Panc1 (cell line): ENCODE measurements around the gene CLDN3. TPM values are rescaled to one million over a fixed set of nuclear protein-coding genes. Genes with fewer than 3 reads are reported as not detected.

Source experiments
- ATAC-seq: fragments of 200-7000 bp; cut with Tn5 transposase; 2 replicates; pipeline ENCODE4 v1.9.1; 2020; ENCODE audit warnings: mild to moderate bottlenecking, moderate library complexity
- BruUV-seq: library from RNA; stranded (reverse); fragments of 400-500 nt; replicated peaks from 2 replicates; lab custom pipeline; 2021; lab: Mats Ljungman, UMichigan
- CTCF ChIA-PET: fragments of 300-600 bp; sonication (Branson Sonifier 250); formaldehyde crosslinking; loops from one replicate; lab custom pipeline; 2022; ENCODE audit warnings: antibody characterized with exemption; lab: Charles Lee
- POLR2A ChIA-PET: fragments of 300-600 bp; sonication (Branson Sonifier 250); formaldehyde crosslinking; loops from one replicate; lab custom pipeline; 2022; ENCODE audit warnings: antibody characterized with exemption; lab: Charles Lee
- DNase-seq: peaks from one replicate; pipeline ENCODE4 v3.0.0-alpha.2; 2010; ENCODE audit warnings: low read depth, low spot score
- H3K27ac ChIP-seq: 2 replicates; pipeline ENCODE4 v1.5.1; 2011; ENCODE audit warnings: mild to moderate bottlenecking, low read length, inconsistent platforms
- H3K27me3 ChIP-seq: fragments of 200-500 bp; sonication (Bioruptor generic); 2 replicates; pipeline ENCODE4 v1.6.0; 2014; ENCODE audit warnings: low read length, inconsistent platforms; ENCODE audit not compliant: control insufficient read depth, insufficient read depth
- H3K36me3 ChIP-seq: fragments of 200-500 bp; sonication (Bioruptor generic); 2 replicates; pipeline ENCODE4 v1.5.1; 2014; ENCODE audit warnings: inconsistent platforms, mild to moderate bottlenecking, low read length, moderate library complexity; ENCODE audit not compliant: control insufficient read depth, insufficient read depth
- H3K4me1 ChIP-seq: 2 replicates; pipeline ENCODE4 v1.5.1; 2011; ENCODE audit warnings: inconsistent platforms, mild to moderate bottlenecking, low read length, moderate library complexity; ENCODE audit not compliant: control insufficient read depth, insufficient read depth
- H3K4me3 ChIP-seq, 2 experiments: 2 replicates each; pipeline ENCODE4 v1.5.1; 2011 to 2012; ENCODE audit warnings: low read depth in 2 of 2, low read length in 2 of 2, mild to moderate bottlenecking in 2 of 2, inconsistent platforms in 1 of 2, moderate library complexity in 1 of 2
- H3K9me3 ChIP-seq: fragments of 200-500 bp; sonication (Bioruptor generic); 2 replicates; pipeline ENCODE4 v1.5.1; 2014; ENCODE audit warnings: low read depth, mild to moderate bottlenecking, inconsistent platforms, low read length, moderate library complexity; ENCODE audit not compliant: control insufficient read depth, insufficient read depth
- CTCF ChIP-seq: fragments of 450-650 bp; IDR thresholded peaks from 2 replicates; pipeline ENCODE4 v1.5.1; 2017; ENCODE audit warnings: mild to moderate bottlenecking
- POLR2AphosphoS5 ChIP-seq: IDR thresholded peaks from 2 replicates; pipeline ENCODE4 v1.6.1; 2012; ENCODE audit warnings: mild to moderate bottlenecking, low read depth, low read length, moderate library complexity
- REST ChIP-seq, 2 experiments: IDR thresholded peaks; 2 replicates each; pipeline ENCODE4 v1.6.1; 2011 to 2012; ENCODE audit warnings: low read depth in 2 of 2, control low read depth in 1 of 2, low read length in 1 of 2, mild to moderate bottlenecking in 1 of 2, moderate library complexity in 1 of 2; ENCODE audit not compliant: insufficient read depth in 1 of 2
- SIN3A ChIP-seq: IDR thresholded peaks from 2 replicates; pipeline ENCODE4 v1.6.1; 2012; ENCODE audit warnings: low read depth, mild to moderate bottlenecking, low read length, moderate library complexity, borderline replicate concordance; ENCODE audit not compliant: insufficient read depth
- TCF7L2 ChIP-seq: IDR thresholded peaks from 2 replicates; pipeline ENCODE4 v1.6.1; 2011; ENCODE audit warnings: mild to moderate bottlenecking, low read depth, low read length, inconsistent platforms
- in situ Hi-C: cut with HindIII; loops from 2 replicates; pipeline ENCODE4 v1.10.0; 2016; ENCODE audit warnings: low sequenced_read_pairs, low pct_unique_long_range_greater_than_20kb
- intact Hi-C: fragments of 100-400 bp; cut with micrococcal nuclease; formaldehyde crosslinking; loops from one replicate; pipeline ENCODE4 v1.10.0; 2022; ENCODE audit not compliant: unreplicated experiment
- total RNA-seq: library from RNA; stranded (reverse); gene quantifications from one replicate; pipeline ENCODE4 v1.2.1, GENCODE V29; 2021; ENCODE audit not compliant: unreplicated experiment

CLDN3 gene
- total RNA-seq, 1 experiment from 2014 or later, result 16.8 TPM

- TF ChIP-seq POLR2AphosphoS5 (no peak), TCF7L2 (no peak)
- H3K4me3 ChIP-seq, result no peak overlapping the region
- no TSS peak for BruUV-seq
- no peaks in the 10 kb centered on the region for H3K36me3 ChIP-seq
- in situ Hi-C loops, result no loop called here
- POLR2A ChIA-PET, result no interaction called here
- H3K4me1 ChIP-seq, result no peaks in the 10 kb centered on the region
- no peaks in the 10 kb centered on the region for H3K27me3 ChIP-seq
- CTCF ChIA-PET, result interaction anchor here (0.5 kb wide), 1 partner anchor 36 kb away, joined by 6 read pairs; no protein-coding TSS in a partner anchor
- ATAC-seq (no peak), DNase-seq (no peak)
- H3K9me3 ChIP-seq, result no peaks in the 10 kb centered on the region
- intact Hi-C loops, result no loop called here
- no peak overlapping the region for H3K27ac ChIP-seq
Measured at GRCh38 chr7:73786588-73786987, 16.5 kb upstream of the CLDN3 start.

- no peak; the same call in 1 of the 2 replicates for ATAC-seq
- in situ Hi-C loops (no loop called here), intact Hi-C loops (no loop called here)
- H3K27me3 ChIP-seq, result no peaks in the 10 kb centered on the region
- H3K4me3 ChIP-seq, result no peak overlapping the region
- no peak overlapping the region for H3K27ac ChIP-seq
- DNase-seq, result no peak
- TF ChIP-seq CTCF, result no peak
- TF ChIP-seq REST (IDR thresholded peaks at IDR 0.05; ENCODE audit: insufficient read depth in 1 of 2, low read depth in 2 of 2, low read length in 1 of 2), result no peak
- no peak for TF ChIP-seq TCF7L2
- no peak for TF ChIP-seq SIN3A
- TF ChIP-seq POLR2AphosphoS5, result no peak
- POLR2A ChIA-PET, result interaction anchor here (0.7 kb wide), 1 partner anchor 48 kb away, joined by 11 read pairs; no protein-coding TSS in a partner anchor
- BruUV-seq, result no TSS peak
- H3K9me3 ChIP-seq, result no peaks in the 10 kb centered on the region
- no peaks in the 10 kb centered on the region for H3K36me3 ChIP-seq
- CTCF ChIA-PET, result interaction anchor here (0.6 kb wide), 1 partner anchor 71 kb away, joined by 8 read pairs; no protein-coding TSS in a partner anchor
- no peaks in the 10 kb centered on the region for H3K4me1 ChIP-seq
Measured at GRCh38 chr7:73779517-73779916, 9.4 kb upstream of the CLDN3 start.

- ATAC-seq (peak; percentile 45), DNase-seq (no peak)
- TSS peak; percentile 69 for BruUV-seq
- intact Hi-C loops (no loop called here), in situ Hi-C loops (no loop called here)
- no peaks in the 10 kb centered on the region for H3K36me3 ChIP-seq
- TF ChIP-seq CTCF, result no peak
- TF ChIP-seq POLR2AphosphoS5, result no peak
- no peak for TF ChIP-seq TCF7L2
- TF ChIP-seq REST (IDR thresholded peaks at IDR 0.05; ENCODE audit: insufficient read depth in 1 of 2, low read depth in 2 of 2, low read length in 1 of 2), result no peak
- no peak for TF ChIP-seq SIN3A
- no peaks in the 10 kb centered on the region for H3K9me3 ChIP-seq
- H3K27ac ChIP-seq, result no peak overlapping the region
- CTCF ChIA-PET, result no interaction called here
- H3K27me3 ChIP-seq, result no peaks in the 10 kb centered on the region
- H3K4me1 ChIP-seq, result no peaks in the 10 kb centered on the region
- POLR2A ChIA-PET, result no interaction called here
- no peak overlapping the region for H3K4me3 ChIP-seq
Measured at GRCh38 chr7:73778801-73779389, 8.8 kb upstream of the CLDN3 start.
